HG02885 (cell line): ENCODE measurements around the gene CNIH4.
"Not testable (repeated sequence)": the region's sequence is repeated elsewhere in the genome, so short reads cannot be mapped to it uniquely, and the experiment has no call there.

ENCODE experiments used
- ATAC-seq: cut with Tn5 transposase; IDR thresholded peaks from one replicate; pipeline ENCODE4 v1.9.1; 2021; ENCODE audit warnings: mild to moderate bottlenecking; ENCODE audit not compliant: unreplicated experiment, poor library complexity

Gene CNIH4

GRCh38 chr1:224392411-224393249 is 36.0 kb downstream of the CNIH4 start:
- ATAC-seq, result no peak

- no peak for ATAC-seq
Observed at GRCh38 chr1:224393294-224393693, 36.6 kb downstream of the CNIH4 start.

- ATAC-seq, result no peak
Observed at GRCh38 chr1:224399887-224400286, 43.2 kb downstream of the CNIH4 start.

- ATAC-seq, result no peak
Observed at GRCh38 chr1:224402472-224403036, 45.9 kb downstream of the CNIH4 start.

- ATAC-seq, result no peak
Observed at GRCh38 chr1:224404916-224405603, 48.4 kb downstream of the CNIH4 start.

GRCh38 chr1:224405604-224405970 is 48.9 kb downstream of the CNIH4 start:
- no peak for ATAC-seq

GRCh38 chr1:224406216-224406615 is 49.5 kb downstream of the CNIH4 start:
- no peak for ATAC-seq

GRCh38 chr1:224407571-224408293 is 51.1 kb downstream of the CNIH4 start:
- no peak for ATAC-seq

- ATAC-seq, result no peak
Observed at GRCh38 chr1:224408294-224408590, 51.6 kb downstream of the CNIH4 start.

- no peak for ATAC-seq
Observed at GRCh38 chr1:224411766-224412165, 55.1 kb downstream of the CNIH4 start.

- no peak for ATAC-seq
Observed at GRCh38 chr1:224420106-224420505, 63.4 kb downstream of the CNIH4 start.

- ATAC-seq, result no peak
Observed at GRCh38 chr1:224425279-224425884, 68.7 kb downstream of the CNIH4 start.

GRCh38 chr1:224426869-224427268 is 70.2 kb downstream of the CNIH4 start:
- ATAC-seq, result not testable (repeated sequence)

- ATAC-seq, result no peak
Observed at GRCh38 chr1:224427346-224427745, 70.7 kb downstream of the CNIH4 start.

GRCh38 chr1:224428713-224429112 is 72.0 kb downstream of the CNIH4 start:
- ATAC-seq, result not testable (repeated sequence)
